ENCODE results near the gene PCBP3.

DNA sequence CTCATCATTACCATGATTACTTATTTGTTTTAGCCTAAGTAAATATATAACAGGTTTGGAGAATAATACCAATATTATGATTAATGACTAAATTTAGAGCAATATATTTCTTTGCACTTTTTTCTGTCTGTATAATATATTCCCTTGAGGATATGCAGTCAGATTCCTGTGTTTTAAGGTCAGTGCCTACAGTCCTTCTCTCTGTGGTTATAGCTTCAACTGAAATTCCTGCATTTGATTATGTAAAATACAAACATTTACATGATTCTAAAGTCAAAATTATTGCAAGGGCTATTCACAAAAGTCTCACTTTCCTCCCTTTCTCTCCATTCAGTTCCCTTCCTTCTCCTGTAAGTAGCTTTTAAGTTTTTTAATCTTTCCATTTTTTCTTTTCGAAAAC, 195.1 kb downstream of the PCBP3 start:
- TF ChIP-seq EZH2 (IDR thresholded peaks at IDR 0.05; ENCODE audit: borderline replicate concordance, low read depth, low read length, severe bottlenecking) = no peak
- TF ChIP-seq CTCF (IDR thresholded peaks at IDR 0.05; ENCODE audit: extremely low read depth in 1 of 2, insufficient read depth in 1 of 2, low read depth in 1 of 2, low read length in 2 of 2) = no peak

Measured in endothelial cell of umbilical vein (primary cell).